GM19035 (cell line): Measurements from ENCODE around the gene MICAL2.

ENCODE experiments used
- ATAC-seq: cut with Tn5 transposase; IDR thresholded peaks from one replicate; pipeline ENCODE4 v1.9.1; 2021; ENCODE audit not compliant: unreplicated experiment

The MICAL2 gene

GRCh38 chr11:12282676-12283075 lies 172.3 kb downstream of the MICAL2 start:
- ATAC-seq: no peak

GRCh38 chr11:12284316-12285050 lies 174.1 kb downstream of the MICAL2 start:
- no peak for ATAC-seq

- no peak for ATAC-seq
Observed at GRCh38 chr11:12285106-12285505, 174.7 kb downstream of the MICAL2 start.

DNA sequence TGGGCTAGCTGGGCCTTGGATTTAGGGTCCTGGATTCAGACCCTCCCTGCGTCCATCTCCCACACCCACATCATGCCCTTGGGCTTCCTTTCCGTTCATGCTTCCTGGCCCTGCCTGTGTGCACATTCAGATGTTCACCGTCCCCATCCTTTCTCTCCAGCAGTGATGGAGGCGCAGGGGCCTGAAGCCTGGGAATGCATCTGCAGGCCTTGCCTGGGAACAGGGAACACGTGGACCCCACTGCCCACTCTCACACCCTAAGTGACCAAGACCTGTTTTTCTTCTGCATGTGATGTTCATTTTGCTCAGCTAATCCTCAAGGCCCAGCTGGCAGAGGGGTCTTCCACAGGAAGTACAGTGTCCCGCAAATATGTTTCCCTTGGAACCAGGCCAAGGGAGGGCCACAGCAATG lies 175.4 kb downstream of the MICAL2 start:
- ATAC-seq: no peak

- no peak for ATAC-seq
Observed at GRCh38 chr11:12286606-12287005, 176.2 kb downstream of the MICAL2 start.

DNA sequence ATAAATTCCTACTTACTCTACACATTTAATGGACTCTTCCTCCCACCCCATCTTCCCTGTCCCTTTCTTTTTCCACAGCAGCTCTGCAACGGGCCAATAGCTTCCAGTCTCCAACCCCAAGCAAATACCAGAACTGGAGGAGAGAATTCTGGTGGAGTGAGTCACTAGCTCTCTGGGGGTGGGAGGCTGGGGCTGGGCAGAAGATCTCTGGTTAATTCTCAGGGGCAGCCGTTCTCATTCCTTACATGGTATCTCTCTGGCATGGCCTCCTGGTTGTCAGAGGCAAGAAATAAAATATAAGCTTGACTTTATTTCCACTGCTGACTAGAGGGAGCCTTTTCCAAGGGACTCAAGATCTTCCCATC lies 176.6 kb downstream of the MICAL2 start:
- ATAC-seq: no peak

GRCh38 chr11:12287374-12288211 lies 177.2 kb downstream of the MICAL2 start:
- ATAC-seq: no peak

DNA sequence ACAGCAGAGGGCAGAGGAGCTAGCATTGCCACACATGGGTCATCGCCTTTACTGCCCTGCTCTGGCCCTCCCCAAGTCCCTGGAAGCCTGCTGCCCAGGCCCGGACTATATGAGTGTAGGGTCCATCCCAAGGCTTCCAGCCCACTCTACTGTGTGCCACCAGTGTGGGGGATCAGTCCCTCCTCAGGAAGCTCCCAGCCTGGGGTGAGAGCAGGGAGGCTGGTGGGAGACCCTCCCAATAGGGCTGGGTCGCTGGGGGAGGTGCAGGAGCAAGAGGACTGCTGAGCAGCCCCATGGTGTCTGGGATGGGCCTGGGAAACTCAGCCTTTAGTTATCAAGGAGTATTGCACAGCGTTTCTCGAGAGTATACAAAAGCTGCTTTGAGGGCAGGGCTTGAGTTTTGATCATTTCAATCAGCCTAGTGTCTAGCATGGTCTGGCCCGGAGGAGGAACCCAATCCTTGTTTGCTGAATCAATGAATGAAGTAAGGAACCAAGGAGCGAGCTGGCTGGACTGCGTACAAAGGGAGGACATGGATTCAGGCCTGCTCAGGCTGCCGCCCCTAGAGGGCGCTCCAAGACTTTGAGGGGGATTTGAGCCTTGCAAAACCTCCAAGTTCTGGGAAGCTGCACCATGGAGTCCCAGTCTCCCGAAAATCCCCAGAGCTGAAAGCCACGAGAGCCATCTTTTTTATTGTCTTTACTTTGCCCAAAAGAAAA lies 178.0 kb downstream of the MICAL2 start:
- ATAC-seq: no peak

DNA sequence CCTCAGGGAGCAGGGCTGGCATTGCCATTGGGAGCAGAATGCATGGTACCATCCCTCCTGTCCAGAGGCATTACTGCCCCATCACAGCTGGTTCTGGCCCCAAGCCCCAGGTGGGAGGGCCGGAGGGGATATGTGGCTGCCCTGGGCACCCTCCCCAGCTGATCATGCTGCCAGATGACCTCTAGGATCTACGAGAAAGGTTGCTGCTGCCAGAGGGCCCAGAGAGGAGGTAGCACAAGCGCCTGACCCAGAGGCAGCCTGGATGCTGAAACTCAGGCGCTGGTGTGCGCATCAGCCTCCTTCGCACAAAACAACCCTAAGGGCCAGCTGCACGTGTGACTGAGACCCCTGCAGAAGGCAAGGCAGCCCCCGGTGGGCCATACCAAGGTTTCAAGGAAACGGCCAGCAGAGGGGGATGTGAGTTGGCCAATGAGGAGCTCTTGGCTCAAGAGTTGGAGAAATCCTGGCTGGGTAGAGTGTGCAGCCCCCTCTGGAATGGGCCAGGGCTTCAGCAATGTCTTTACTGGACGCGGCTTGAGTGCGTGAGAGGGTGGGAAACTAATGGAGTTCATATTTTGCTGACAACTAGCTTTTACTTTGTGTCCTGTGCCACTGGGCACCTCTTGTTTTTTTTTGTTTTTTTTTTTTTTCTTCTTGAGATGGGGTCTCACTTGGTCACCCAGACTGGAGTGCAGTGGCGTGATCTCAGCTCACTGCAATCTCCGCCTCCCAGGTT lies 178.7 kb downstream of the MICAL2 start:
- ATAC-seq: no peak

DNA sequence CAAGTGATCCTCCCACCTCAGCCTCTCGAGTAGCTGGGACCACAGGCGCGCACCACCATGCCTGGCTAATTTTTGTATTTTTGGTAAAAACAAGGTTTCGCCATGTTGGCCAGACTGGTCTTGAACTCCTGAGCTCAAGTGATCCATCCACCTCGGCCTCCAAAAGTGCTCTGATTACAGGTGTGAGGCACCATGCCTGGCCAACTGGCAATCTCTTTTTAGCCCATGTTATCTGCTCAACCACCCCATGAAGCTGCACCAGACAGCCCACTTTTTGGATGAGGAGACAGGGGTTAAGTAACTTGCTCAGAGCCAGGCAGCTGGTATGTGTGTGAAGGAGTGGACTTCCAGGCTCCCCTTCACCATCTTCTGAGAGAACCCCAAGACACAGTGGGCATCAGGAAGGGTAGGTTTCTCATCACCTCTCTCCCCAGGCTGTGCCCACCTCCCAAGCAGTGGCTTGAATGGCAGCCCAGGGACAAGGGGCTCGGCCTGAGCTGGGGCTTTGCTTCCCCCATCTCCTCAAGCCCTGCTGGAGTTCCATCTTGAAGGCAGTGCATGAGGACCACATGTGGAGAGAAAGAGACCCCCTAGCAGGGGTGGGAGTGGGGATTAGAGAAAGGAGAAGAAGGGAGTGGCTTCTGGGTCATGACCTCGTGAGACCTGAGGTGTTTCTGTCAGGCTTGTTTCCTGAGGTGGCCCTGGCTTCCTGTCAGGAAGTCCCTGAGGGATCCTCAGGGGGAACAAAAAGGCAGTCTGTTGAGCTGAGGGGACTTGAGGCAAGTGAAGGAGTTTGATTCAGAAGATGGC lies 179.5 kb downstream of the MICAL2 start:
- no peak for ATAC-seq

DNA sequence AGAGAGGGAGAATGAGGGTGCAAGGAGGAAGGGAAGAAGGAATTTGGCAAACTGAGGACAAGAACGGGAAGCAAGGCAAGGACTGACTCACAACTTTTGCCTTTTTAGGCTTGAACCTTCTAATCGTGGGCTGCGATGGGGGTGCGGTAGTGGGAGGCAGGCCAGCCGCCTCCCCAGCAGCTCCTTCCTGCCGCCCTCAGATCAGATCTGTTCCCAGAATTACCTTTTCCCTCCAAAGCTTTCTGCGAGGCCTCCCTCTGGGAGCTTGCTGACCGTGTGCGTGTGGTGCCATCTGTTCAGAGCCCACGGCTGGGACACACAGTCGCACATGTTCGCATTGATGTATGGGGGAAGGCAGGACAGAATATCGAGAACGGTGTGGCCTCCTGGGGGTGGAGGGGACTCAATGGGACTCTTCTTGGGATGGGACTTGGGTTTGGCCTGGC lies 180.1 kb downstream of the MICAL2 start:
- ATAC-seq: no peak

GRCh38 chr11:12291313-12291712 lies 180.9 kb downstream of the MICAL2 start:
- ATAC-seq: no peak

- ATAC-seq: no peak
Observed at GRCh38 chr11:12291766-12292165, 181.4 kb downstream of the MICAL2 start.

DNA sequence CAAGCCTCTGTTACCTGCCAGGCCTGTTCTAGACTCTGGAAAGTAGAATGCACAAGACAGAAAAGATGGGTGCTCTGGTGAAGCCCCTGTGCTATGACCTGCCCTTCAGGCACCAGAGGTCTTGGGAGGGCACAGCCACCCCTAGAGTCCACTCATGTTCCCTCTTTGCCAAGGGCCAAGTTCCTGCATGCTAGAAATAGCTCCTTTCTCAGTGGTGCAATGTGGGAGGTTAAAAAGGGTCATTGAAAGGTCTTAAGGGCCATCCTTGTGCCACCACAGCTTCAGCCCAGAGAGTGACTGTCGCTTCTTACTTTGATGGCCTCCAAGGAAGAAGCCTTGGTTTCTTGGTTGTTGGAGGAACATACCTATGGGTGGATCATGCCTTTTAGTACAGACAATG lies 182.4 kb downstream of the MICAL2 start:
- no peak for ATAC-seq

- ATAC-seq: no peak
Observed at GRCh38 chr11:12293486-12293885, 183.1 kb downstream of the MICAL2 start.

DNA sequence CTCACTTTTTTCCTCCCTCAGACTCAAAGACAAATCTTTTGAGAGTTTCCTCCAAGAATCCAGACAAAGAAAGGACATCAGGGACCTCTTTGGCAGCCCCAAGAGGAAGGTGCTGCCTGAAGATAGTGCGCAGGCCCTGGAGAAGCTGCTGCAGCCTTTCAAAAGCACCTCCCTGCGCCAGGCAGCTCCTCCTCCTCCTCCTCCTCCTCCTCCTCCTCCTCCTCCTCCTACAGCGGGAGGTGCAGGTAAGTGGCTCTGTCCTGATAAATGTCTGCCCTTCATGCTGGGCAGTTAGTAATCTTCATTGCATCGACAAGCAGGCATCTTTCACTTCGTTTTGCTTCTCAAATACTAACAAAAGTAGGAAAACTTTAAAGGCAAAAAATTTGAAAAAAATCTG lies 184.2 kb downstream of the MICAL2 start:
- no peak for ATAC-seq

DNA sequence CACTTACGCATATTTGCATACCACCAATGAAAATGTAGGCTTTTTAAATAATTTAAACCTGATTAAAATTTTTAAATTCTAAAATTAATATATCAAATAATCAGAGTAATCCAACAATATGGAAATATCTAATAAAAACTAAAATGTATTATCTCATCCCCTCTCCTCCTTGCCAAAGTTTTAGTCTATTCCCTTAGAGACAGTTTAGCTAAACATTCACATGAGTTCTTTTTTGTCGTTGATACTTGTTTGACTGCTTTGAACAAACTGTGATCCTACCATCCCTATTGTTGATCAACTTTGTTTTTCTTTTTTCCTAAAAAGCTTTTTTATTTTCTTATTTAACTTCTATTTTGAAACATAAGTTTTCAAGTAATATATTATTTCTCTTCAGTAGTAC lies 185.6 kb downstream of the MICAL2 start:
- ATAC-seq: no peak

DNA sequence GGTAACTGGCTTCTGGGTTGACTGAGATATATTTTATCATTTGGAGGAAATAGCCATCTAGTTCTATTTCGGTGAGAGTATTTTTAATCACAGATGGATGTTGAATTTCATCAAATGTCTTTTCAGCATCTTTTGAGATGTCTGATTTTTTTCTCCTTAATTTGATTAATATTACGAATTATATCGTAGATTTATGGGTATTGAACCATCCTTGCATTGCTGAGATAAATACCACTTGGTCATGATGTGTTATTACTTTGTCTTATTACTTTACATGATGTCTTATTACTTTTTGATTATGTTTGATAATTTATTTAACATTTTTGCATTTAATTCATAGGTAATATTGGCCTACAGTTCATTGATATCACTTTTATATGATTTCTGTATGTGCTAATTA lies 188.2 kb downstream of the MICAL2 start:
- ATAC-seq: no peak

- ATAC-seq: no peak
Observed at GRCh38 chr11:12301379-12301778, 191.0 kb downstream of the MICAL2 start.

GRCh38 chr11:12303421-12304149 lies 193.2 kb downstream of the MICAL2 start:
- no peak for ATAC-seq
